Midbrain (tissue), 1 donor: ENCODE data around the gene PARVA.

Source experiments
- DNase-seq: peaks from one replicate; lab custom pipeline; 2025; lab: John Stamatoyannopoulos, UW

The PARVA gene

DNA sequence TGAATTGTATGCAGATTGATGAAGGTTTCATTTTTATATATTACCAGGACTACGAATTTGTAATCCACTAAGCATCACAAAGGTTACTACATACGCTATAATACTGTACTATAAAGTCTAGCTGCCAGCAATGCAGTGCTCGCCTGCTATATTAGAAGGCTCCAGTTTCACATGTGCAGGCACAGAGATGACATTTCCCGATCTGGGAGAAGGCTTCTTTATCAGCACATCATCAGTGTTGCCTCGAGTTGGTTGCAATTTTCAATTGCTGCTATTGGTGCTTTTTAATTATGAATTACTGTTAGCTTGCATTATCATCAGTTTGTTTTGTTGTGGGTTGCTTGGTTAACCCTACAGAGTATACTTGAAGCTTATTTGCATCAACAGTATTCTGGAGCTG is 153.6 kb downstream of the PARVA start:
- DNase-seq = no peak

GRCh38 chr11:12531681-12532080 is 154.3 kb downstream of the PARVA start:
- DNase-seq = no peak

GRCh38 chr11:12532580-12532979 is 155.2 kb downstream of the PARVA start:
- no peak for DNase-seq

GRCh38 chr11:12534549-12534948 is 157.2 kb downstream of the PARVA start:
- no peak for DNase-seq

GRCh38 chr11:12535321-12535720 is 157.9 kb downstream of the PARVA start:
- DNase-seq = no peak

GRCh38 chr11:12536566-12536965 is 159.2 kb downstream of the PARVA start:
- DNase-seq = no peak

DNA sequence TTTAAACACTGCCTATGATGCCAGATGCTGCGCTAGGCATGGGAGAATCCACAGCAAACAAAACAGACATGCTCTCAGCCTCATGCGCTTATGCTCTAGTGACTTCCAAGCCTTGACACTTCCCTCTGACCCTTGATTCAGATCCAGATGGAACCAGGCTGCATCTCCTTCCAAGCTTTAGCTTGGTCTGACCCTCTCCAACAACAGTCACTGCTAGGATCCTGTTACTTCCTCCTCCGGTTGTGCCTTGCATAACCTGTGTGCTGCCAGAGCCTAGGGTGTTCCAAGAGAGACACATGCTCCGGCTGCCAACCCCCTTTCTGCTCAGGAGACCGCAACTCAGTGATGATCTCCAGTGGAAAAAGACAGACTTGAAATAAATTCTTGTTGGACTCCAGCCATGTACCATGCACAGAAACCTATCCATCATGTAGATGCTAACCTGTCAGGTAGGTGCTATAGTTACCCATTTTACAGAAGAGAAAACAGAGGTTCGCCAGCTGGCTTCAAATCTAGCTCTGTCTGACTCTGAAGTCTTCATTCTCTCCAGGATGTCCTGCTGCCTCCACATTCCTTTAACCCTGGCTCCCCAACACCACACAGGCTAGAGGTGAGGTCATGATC is 160.5 kb downstream of the PARVA start:
- DNase-seq = no peak

- DNase-seq = no peak
These were observed 161.6 kb downstream of the PARVA start for GRCh38 chr11:12538889-12539421.

- DNase-seq = no peak
These were observed 162.2 kb downstream of the PARVA start for GRCh38 chr11:12539572-12539971.

DNA sequence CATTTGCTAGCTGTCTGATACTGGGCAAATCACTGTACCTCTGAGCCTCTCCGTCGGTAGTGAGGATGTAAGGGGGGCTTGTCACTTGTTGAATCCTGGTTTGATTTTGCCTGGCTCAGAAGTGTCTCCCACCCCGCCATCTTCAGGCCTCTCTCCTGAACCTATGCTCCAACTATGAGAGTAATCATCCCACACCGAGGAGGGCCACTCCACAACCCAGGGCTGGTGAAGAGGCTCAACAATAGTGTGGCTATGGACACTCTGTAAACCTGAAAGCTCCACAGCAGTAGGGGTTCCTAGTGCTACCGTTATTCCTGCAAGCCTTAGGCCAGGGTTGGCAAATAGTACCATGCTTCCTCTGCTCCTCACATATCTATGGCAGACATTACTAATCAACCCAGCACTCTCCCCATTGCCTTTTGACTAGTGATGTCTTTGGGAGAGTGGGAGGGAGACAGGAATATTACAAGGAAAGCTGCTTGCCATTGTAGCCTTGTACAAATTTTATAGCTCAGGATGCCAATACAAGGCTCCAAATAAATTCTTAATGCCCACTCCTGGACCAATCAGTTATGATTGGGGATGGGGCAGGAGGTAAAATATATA is 162.8 kb downstream of the PARVA start:
- DNase-seq = no peak

DNA sequence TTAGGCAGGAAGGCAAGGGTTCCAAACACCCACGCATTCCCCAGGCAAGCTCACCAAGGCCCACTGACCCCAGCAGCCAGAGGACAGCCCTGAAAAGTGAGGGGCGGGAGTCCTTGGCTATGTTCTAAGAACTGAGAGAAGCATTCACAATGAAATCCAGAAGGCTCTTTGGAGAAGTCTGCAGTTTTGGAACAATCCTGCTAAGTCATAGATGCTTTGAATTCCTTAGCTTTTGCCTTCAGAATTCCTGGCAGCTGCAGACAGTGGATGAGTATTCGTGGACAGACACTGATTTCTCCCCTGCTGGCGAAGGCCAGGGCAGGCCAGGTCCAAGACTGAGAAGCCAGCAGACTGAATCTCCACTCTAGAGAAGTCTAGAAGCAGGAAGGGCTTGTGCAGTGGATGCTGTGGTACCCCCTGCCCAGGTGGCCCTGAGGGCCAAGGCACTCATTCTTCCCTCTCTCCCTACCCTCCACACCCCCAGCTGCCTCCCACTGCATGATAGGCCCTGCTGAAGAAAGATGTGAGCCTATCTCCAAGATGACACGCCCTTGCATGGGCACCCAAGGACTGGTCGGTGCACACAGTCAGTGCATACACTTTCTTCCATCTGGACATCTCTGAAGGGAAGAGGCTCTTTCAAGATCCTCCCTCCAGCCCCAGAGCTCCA is 163.7 kb downstream of the PARVA start:
- DNase-seq = no peak

DNA sequence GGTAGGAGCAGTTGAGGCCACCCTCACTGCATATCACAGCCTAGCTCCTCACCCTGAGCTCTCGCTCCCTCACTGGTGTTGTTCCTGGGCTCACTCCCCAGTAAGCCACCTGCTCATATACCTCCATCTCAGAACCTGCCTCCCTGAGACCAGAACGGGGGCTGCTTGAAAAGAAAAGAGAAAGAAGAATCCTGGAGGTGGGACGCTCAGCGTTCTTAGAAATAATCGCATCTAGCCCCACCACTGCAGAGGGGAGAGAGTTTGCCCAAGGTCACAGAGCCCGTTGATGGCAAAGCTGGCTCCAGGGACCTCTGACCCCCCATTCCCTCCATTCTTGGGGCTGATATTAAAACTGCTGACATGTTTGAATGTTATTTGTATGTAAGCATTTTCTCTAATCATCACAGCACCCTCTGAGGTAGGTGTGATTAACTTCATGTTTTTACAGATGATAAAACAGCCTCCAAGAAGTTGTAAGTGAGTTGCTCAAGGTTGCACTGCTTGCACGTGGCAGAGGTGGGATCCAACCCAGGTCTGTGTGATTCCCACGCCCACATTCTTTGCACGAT is 164.3 kb downstream of the PARVA start:
- DNase-seq = no peak

DNA sequence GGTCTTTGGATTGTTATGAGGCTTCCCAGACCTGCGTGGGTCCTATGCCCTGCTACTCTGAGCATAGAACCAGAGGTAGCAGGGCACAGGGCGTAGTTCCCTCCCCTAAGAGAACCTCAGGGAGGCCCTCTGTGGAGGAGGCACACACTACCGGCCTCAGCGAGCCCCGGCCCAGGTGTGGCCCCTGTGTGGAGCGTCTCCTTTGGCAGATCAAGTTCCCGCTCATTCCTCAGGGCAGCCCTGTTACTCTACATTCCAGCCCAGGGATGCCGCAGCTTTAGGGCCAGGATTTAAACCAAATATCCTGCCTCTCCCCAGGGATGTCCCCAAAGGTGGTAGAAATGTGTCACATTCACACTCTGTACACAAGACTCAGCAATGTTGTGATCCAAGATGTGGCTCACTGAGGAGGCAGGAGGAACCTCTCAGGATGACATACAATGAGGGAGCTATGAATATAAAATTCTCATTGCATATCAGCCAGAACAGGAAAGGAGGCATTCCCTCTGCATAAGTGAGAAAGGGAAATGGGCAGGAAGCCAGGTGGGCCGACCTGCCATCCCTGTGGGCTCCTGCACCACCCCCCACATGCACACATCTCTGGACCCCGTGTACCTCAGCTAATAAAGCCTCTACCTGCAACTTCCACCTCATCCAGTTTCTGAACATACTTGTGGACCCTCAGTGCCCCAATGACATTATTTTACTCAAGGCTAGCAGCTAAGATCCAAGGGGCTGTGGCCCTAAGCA is 165.0 kb downstream of the PARVA start:
- DNase-seq = no peak

- no peak for DNase-seq
These were observed 166.4 kb downstream of the PARVA start for GRCh38 chr11:12543596-12544415.

DNA sequence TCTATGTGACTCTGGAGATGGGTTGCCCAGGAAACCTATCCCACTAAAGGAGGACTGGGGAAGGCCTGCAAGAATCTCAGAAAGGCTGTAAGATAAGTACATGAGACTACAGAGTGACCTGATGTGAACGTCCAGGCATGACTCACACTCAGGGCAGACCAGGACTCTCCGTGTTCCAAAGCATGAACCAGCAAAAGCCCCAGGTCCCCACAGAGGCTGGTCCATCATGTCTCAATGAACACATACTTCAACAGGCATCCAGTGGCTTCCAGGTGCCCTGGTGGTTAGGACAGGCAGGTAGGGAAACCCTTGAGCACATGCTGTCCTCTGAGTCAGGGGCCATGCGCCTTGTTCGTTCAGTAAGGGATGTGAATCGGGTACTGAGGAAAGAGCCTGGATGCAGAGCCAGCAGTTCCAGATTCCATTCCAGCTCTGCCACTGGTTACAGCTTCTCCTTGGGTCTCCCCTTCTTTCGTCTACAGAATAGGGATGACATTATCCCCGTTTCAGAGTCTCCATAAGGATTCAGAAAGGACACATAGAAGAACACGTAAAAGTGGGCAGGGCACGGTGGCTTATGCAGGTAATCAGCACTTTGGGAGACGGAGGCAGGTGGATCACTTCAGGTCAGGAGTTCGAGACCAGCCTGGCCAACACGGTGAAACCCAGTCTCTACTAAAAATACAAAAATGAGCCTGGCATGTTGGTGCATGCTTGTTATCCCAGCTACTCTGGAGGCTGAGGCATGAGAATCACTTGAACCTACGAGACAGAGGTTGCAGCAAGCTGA is 167.8 kb downstream of the PARVA start:
- no peak for DNase-seq

DNA sequence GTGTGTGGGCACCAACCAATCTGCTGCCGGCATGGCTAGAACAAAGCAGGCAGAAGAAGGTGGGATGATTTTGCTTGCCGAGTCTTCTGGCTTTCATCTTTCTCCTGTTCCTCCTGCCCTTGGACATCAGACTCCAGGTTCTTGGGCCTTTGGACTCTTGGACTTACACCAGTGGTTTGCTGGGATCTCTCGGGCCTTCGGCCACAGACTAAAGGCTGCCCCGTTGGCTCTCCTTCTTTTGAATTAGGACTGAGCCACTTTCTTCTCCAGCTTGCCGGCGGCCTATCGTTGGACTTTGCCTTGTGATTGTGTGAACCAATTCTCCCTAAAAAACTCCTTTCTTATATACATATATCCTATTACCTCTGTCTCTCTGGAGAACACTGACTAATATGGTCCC is 168.8 kb downstream of the PARVA start:
- DNase-seq = no peak

DNA sequence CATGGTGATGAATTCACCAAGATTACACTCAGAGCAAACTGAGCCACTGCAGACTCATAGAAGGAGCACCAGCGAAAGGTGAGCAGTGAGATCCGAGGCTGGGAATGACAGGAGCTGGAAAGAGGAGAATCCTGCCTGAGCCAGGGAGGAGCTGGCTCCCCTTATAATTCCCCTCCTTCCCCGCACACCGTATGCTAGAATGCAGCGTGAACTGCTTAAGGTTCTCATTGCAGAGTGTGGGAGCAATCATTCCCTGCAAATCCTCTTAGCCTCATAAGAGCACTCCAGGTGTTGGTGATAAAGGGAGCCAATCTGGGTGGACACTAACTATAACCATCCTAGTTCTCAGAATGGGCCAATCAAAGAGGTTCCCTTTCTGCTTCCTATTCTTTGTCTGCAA is 169.3 kb downstream of the PARVA start:
- no peak for DNase-seq

DNA sequence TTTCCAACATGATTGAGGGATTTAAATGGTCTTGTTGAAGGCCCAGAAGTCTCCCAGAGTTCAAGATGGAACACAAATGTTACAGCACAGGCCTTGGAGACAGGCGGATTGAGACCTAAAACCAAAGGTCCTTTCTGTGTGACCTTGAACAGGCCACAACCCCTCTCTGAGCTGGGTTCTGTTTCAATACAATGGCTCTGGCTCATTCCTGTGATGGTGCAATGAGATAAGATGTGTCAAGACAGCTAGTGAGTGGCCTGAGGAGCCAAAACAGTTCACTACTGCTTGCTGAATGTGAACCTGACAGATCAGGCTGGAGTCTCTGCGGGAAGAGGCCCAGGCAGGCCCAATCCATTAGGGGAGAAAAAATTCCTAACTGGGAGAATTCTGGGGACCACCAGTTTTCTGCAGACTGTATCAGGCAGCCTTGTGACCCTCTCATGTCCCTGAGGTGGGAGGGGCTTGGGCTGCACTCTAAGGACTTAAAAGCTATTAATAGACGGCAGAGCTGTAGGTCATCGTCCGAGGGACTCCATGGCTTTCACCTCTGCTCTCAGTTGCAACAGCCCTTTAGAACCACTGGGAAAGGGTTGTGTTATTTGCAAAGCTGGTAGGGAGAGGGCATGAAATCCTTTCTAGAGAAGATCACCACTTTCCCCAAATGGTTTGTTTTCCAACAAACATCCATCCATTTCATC is 170.7 kb downstream of the PARVA start:
- no peak for DNase-seq

GRCh38 chr11:12552692-12553091 is 175.3 kb downstream of the PARVA start:
- DNase-seq = no peak

DNA sequence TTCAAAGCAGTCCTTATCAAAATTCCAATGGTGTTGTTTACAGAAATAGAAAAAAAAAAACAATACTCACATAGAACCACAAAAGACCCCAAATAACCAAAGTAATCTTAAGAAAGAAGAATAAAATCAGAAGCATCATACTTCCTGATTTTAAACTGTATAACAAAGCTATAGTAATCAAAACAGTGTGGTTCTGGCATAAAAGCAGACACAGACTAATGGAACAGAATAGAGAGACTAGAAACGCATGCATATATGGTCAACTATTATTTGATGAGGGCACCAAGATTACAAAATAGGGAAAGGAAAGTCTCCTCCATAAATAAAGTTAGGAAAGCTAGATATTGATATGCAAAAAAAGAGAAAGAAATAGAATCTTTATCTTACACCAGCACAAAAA is 176.8 kb downstream of the PARVA start:
- no peak for DNase-seq
